Measurements from ENCODE around the gene REEP2.

- TF ChIP-seq ZNF274 (IDR thresholded peaks at IDR 0.05; ENCODE audit: low read depth, low read length): no peak
- TF ChIP-seq YY1 (IDR thresholded peaks at IDR 0.05; ENCODE audit: insufficient read depth, insufficient read length): no peak
- no peak for TF ChIP-seq SUZ12 (IDR thresholded peaks at IDR 0.05; ENCODE audit: extremely low read depth, insufficient read depth, insufficient read length)
Measured at GRCh38 chr5:138491284-138491648, 52.4 kb downstream of the REEP2 start.

All from NT2/D1 (cell line).